ENCODE measurements around the gene HDAC10.

The HDAC10 gene

DNA sequence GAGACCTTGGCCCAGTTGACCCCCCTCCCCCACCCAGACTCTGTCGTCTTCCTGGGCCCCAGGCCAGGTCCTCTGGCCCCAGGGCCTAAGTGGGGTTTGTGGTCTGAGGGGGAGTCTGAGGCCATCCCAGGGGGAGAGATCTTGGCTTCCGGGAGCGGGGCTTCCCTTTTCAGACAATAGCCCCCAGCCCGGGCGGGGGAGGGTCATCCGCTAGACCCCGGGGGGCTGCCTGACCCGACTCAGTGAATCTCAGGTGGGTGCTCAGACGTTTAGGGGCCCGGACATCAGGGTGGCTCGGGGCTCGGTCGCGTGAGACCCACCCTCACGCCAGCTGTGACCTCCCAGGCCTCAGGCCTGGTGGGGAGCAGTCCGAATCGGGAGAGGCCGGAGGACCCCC is 18.5 kb upstream of the HDAC10 start:
- H3K36me3 ChIP-seq (ENCODE audit: insufficient read depth, low read length): no peaks in the 10 kb centered on the region
- no peak for DNase-seq (ENCODE audit: low read depth, low spot score)
- H3K27ac ChIP-seq: no peak overlapping the region
- H3K4me3 ChIP-seq: peak overlapping the region; percentile 76
- H3K9ac ChIP-seq (ENCODE audit: insufficient read length): no peak overlapping the region
- no peaks in the 10 kb centered on the region for H3K9me3 ChIP-seq (ENCODE audit: low read depth, low read length)
- no peak for TF ChIP-seq POLR2AphosphoS5 (IDR thresholded peaks at IDR 0.05; ENCODE audit: borderline replicate concordance, low read depth, low read length)
- TF ChIP-seq FOXP2 (optimal IDR thresholded peaks at IDR 0.05; ENCODE audit: control extremely low read depth, extremely low read length, insufficient read depth): no peak
- TF ChIP-seq EZH2 (IDR thresholded peaks at IDR 0.05): no peak

DNA sequence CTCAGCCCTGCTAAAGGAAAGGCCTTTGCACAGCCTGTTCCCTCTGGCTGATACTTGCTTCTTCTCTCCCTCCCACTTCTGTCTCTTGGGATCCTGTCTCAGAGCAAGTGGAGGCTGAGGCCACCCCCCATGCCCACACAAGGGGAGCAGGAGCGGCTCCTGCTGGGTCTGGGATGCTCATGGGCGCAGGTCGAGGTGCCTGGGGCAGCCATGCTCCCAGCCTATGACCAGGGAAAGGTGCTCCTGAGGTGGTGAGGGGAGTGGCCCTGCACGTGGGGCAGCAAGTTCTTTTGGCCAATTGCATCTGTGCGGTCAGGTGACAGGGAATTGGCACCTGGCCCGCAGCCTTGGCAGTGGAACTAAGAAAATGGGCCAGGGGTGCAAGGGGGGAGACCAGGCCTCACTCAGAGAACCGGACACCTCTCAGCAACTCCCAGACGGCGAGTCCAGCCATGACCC is 17.6 kb upstream of the HDAC10 start:
- no peak overlapping the region for H3K9ac ChIP-seq (ENCODE audit: insufficient read length)
- H3K27ac ChIP-seq: no peak overlapping the region
- DNase-seq (ENCODE audit: low read depth, low spot score): no peak
- H3K4me3 ChIP-seq: no peak overlapping the region
- no peaks in the 10 kb centered on the region for H3K9me3 ChIP-seq (ENCODE audit: low read depth, low read length)
- TF ChIP-seq FOXP2 (optimal IDR thresholded peaks at IDR 0.05; ENCODE audit: control extremely low read depth, extremely low read length, insufficient read depth): no peak
- no peak for TF ChIP-seq POLR2AphosphoS5 (IDR thresholded peaks at IDR 0.05; ENCODE audit: borderline replicate concordance, low read depth, low read length)
- TF ChIP-seq EZH2 (IDR thresholded peaks at IDR 0.05): no peak
- no peaks in the 10 kb centered on the region for H3K36me3 ChIP-seq (ENCODE audit: insufficient read depth, low read length)

DNA sequence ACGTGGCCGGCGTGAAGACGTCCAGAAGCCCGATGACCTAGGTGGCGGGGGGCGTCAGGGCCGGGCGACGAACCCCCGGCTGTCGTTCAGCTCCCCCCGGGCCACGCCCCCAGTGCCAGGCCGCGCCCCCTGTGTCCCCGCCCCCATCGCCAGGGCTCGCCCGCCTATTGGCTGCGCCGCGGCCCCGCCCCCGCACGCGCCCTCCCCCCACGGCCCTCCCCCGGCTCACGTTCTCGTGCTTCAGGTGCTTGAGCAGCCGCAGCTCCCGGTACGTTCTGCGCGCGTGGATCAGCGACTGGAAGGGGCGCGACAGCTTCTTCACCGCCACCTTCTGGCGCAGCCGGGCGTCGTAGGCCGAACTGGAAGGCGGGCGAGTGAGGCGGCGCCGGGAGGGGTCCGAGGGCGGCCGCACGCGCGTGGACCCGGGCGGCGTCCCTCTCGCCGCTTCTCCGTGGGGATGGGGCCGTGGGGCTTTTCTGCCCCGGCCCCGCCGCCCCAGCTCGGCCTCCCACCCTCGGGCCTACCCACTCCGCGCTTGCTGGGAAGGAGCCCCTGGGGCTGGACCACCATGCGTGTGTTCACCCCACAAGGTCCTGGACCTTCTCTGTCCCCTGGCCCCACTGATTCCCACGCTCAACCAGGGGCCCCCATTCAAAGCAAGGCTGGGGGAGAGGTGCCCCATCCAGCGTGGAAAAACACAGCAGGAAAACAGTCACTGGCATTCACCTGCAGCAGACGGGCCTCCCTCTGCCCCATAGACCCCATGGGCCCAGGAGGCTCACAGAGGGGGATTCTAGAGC is 16.7 kb upstream of the HDAC10 start:
- peak overlapping the region; percentile 70 for H3K4me3 ChIP-seq
- H3K27ac ChIP-seq: no peak overlapping the region
- H3K9me3 ChIP-seq (ENCODE audit: low read depth, low read length): no peaks in the 10 kb centered on the region
- H3K9ac ChIP-seq (ENCODE audit: insufficient read length): no peak overlapping the region
- DNase-seq (ENCODE audit: low read depth, low spot score): no peak
- H3K36me3 ChIP-seq (ENCODE audit: insufficient read depth, low read length): no peaks in the 10 kb centered on the region
- no peak for TF ChIP-seq POLR2AphosphoS5 (IDR thresholded peaks at IDR 0.05; ENCODE audit: borderline replicate concordance, low read depth, low read length)
- no peak for TF ChIP-seq EZH2 (IDR thresholded peaks at IDR 0.05)
- TF ChIP-seq FOXP2 (optimal IDR thresholded peaks at IDR 0.05; ENCODE audit: control extremely low read depth, extremely low read length, insufficient read depth): no peak

DNA sequence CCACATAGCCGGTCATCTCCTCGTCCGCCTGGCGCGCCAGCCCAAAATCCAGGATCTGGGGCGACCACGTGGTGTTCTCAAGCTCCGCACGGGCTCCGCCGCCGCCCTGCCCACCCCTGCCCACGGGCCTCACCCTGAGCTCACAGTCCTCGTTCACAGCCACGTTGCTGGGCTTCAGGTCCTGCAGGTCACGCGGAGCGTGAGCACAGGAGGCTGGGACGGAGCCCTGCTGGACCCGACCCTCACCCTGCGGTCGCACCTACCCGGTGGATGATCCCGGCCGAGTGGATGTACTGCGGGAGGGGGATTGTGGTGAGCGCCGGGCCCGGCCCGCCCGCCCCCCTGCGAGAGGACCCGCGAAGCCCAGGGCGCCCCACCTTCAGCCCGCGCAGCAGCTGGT is 15.9 kb upstream of the HDAC10 start:
- no peak for TF ChIP-seq EZH2 (IDR thresholded peaks at IDR 0.05)
- no peak for TF ChIP-seq FOXP2 (optimal IDR thresholded peaks at IDR 0.05; ENCODE audit: control extremely low read depth, extremely low read length, insufficient read depth)
- TF ChIP-seq POLR2AphosphoS5 (IDR thresholded peaks at IDR 0.05; ENCODE audit: borderline replicate concordance, low read depth, low read length): no peak
- Histone ChIP-seq H3K9me3 (ENCODE audit: low read depth, low read length) (no peaks in the 10 kb centered on the region), H3K36me3 (ENCODE audit: insufficient read depth, low read length) (no peaks in the 10 kb centered on the region), H3K4me3 (no peak overlapping the region), H3K27ac (no peak overlapping the region), H3K9ac (ENCODE audit: insufficient read length) (no peak overlapping the region)
- no peak for DNase-seq (ENCODE audit: low read depth, low spot score)

DNA sequence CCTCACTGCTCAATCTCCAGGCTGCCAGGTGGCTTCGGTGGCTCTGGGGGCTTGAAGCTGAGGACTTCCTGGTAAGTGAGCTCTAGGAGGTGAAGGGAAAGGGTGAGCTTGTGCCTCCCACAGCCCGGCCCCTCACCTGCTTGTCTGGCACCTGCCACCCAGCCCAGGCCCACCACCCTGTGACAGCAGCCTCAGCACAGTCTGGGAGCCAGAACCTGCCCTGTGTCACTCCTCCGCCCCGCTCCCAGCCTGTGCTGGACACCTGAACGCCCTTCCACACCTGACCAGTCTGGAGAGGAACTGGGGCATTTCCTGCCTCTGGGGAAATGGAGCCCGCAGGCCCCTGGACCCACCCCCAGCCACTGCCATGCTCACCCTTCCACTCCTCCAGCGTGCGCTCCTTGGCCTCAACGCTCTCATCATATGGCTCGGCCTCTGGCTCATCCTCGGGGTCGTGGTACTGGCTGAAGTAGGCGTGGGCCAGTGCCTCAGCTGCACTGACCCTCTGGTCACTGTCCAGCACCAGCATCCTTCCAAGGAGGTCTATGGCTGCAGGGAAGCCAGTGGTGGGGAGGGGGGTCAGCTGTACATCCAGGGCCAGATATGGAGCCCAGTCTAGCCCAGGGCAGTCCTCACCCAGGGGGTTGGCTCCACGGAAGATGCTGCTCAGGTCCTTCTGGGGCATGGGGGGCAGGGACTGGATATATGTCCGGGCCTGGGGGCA is 14.0 kb upstream of the HDAC10 start:
- DNase-seq (ENCODE audit: low read depth, low spot score): no peak
- Histone ChIP-seq H3K27ac (no peak overlapping the region), H3K4me3 (no peak overlapping the region), H3K9ac (ENCODE audit: insufficient read length) (no peak overlapping the region), H3K36me3 (ENCODE audit: insufficient read depth, low read length) (no peaks in the 10 kb centered on the region), H3K9me3 (ENCODE audit: low read depth, low read length) (no peaks in the 10 kb centered on the region)
- TF ChIP-seq EZH2 (IDR thresholded peaks at IDR 0.05): no peak
- no peak for TF ChIP-seq POLR2AphosphoS5 (IDR thresholded peaks at IDR 0.05; ENCODE audit: borderline replicate concordance, low read depth, low read length)
- TF ChIP-seq FOXP2 (optimal IDR thresholded peaks at IDR 0.05; ENCODE audit: control extremely low read depth, extremely low read length, insufficient read depth): no peak

DNA sequence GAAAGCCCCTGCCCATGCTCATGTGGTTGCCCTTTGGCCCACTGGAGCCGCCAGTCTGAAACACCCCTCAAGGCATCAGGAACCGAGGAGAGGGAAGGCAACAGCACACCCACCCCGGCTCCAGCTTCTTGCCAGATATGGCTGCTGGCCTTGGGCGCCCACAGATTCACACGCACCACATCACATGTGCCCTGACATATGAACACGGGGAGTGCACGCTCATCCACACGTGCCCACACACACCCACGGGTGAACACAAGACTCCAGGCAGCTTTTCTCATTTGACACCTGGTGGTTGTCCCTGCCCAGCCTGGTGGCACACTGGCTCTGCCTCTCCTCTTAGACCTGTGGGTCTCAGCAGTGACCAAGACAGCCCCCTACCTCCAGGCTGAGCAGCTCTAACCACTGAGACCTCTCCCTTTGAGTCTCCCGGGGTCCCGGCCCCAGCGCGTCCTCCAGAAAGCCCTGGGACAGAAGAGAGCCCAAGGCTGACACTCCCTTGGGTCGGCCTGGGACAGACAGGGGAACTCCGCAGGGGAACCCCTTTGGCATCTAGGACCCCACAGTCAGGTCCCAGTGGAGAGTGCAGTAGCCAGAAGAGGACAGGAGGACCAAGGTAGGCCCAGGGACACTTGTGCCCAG is 13.2 kb upstream of the HDAC10 start:
- no peak for TF ChIP-seq EZH2 (IDR thresholded peaks at IDR 0.05)
- TF ChIP-seq POLR2AphosphoS5 (IDR thresholded peaks at IDR 0.05; ENCODE audit: borderline replicate concordance, low read depth, low read length): no peak
- no peak for TF ChIP-seq FOXP2 (optimal IDR thresholded peaks at IDR 0.05; ENCODE audit: control extremely low read depth, extremely low read length, insufficient read depth)
- DNase-seq (ENCODE audit: low read depth, low spot score): no peak

DNA sequence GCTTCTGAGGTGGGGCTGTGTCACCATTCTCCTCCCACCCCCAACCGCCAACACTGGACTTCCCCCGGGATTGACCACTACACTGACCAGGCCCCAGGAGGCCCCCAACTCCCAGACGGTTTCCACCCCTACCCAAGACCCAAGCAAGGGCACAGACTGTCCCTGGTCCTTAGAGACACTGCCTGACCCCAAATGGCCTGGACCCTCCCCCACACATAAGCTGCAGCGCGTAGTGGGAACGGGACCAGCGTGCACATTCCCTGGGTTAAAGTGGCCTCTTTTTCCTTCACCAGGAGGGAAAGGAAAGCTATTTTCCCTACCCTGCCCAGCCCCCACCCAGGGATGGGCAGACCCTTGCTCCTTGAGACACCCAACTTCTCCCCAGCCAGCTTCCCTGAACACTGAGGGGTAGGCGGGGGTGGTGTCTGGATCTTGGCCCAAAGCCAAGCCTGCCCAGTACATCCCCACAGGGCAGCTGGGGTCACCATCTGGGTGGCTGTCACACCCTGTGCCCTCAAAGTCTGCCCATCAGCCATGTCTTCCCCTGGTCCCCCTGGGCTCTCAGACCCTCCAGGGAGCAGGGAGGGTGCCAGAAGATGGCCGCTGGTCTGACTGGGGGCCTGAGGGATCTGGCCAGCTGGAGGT is 12.0 kb upstream of the HDAC10 start:
- H3K27ac ChIP-seq: no peak overlapping the region
- H3K36me3 ChIP-seq (ENCODE audit: insufficient read depth, low read length): no peaks in the 10 kb centered on the region
- DNase-seq (ENCODE audit: low read depth, low spot score): no peak
- no peak overlapping the region for H3K9ac ChIP-seq (ENCODE audit: insufficient read length)
- TF ChIP-seq EZH2 (IDR thresholded peaks at IDR 0.05): no peak
- no peak for TF ChIP-seq FOXP2 (optimal IDR thresholded peaks at IDR 0.05; ENCODE audit: control extremely low read depth, extremely low read length, insufficient read depth)
- TF ChIP-seq POLR2AphosphoS5 (IDR thresholded peaks at IDR 0.05; ENCODE audit: borderline replicate concordance, low read depth, low read length): no peak
- H3K9me3 ChIP-seq (ENCODE audit: low read depth, low read length): no peaks in the 10 kb centered on the region
- no peak overlapping the region for H3K4me3 ChIP-seq

More for the DNA sequence above, 13.2 kb upstream of the HDAC10 start:
- Histone ChIP-seq H3K27ac (no peak overlapping the region), H3K36me3 (ENCODE audit: insufficient read depth, low read length) (no peaks in the 10 kb centered on the region), H3K4me3 (no peak overlapping the region), H3K9me3 (ENCODE audit: low read depth, low read length) (no peaks in the 10 kb centered on the region), H3K9ac (ENCODE audit: insufficient read length) (no peak overlapping the region)
